ENCODE results near the gene SIT1.

SIT1 gene

GRCh38 chr9:35603986-35604577 is 46.6 kb downstream of the SIT1 start:
- peak; percentile 99 for DNase-seq

GRCh38 chr9:35603506-35603985 is 47.2 kb downstream of the SIT1 start:
- no peak for DNase-seq

DNA sequence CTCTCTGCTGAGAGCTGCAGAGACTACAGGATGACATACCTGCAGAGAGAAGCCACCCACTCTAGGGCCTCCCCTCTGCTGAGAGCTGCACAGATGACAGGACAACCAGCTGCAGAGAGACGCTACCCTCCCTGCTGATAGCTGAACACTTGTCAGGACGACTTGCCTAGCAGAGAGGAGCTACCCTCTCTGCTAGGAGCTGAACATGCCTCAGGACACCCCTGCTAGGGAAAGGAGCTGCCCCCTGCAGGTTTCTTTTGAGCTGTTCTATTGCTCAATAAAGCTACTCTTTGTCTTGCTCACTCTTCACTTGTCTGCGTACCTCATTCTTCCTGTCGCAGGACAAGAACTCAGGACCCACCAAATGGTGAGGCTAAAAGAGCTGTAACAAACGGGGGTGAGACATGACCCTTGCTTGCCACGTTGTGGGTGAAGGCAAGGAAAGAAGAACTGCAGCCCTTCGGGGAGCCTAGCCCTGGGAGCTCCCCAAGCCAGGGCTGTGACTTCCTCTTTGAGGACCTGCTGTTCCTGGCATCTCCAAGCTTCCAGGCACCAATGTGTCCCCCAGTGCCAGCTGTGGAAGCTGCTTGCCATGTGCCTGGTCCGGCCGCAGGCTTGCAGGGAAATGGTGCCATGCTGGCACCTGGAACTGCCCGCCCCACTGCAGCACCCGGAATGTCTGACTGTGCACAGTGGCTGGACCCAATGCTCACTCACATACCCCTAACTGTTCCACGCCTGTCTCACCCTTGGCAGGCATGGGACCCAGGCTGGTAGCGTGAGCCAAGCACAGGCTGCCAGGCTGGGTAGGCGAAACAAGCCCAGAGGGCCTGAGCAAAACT is 50.7 kb downstream of the SIT1 start:
- peak; percentile 12 for DNase-seq
